PC-3 (cell line): ENCODE results near the gene LTBP1. TPM values are rescaled to one million over a fixed set of nuclear protein-coding genes. Genes with fewer than 3 reads are reported as not detected.

Source experiments
- ATAC-seq: fragments of 200-7000 bp; cut with Tn5 transposase; 2 replicates; pipeline ENCODE4 v1.9.1; 2020; ENCODE audit warnings: mild to moderate bottlenecking, moderate library complexity
- BruUV-seq: library from RNA; stranded (reverse); fragments of 400-500 nt; replicated peaks from 2 replicates; lab custom pipeline; 2021; lab: Mats Ljungman, UMichigan
- CTCF ChIA-PET: fragments of 300-600 bp; sonication (Branson Sonifier 250); formaldehyde crosslinking; loops from one replicate; lab custom pipeline; 2022; ENCODE audit warnings: antibody characterized with exemption; lab: Charles Lee
- POLR2A ChIA-PET: fragments of 300-600 bp; sonication (Branson Sonifier 250); formaldehyde crosslinking; loops from one replicate; lab custom pipeline; 2022; ENCODE audit warnings: antibody characterized with exemption; ENCODE audit not compliant: unreplicated experiment; lab: Charles Lee
- DNase-seq: peaks from one replicate; pipeline ENCODE4 v3.0.0-alpha.2; 2015
- H2AFZ ChIP-seq: fragments of 300-600 bp; sonication (generic); 2 replicates; pipeline ENCODE4 v1.6.0; 2016; ENCODE audit warnings: antibody characterized with exemption, low read length
- H3F3A ChIP-seq: fragments of 300-600 bp; sonication (generic); one replicate; pipeline ENCODE4 v1.6.0; 2017; ENCODE audit warnings: antibody characterized with exemption, low read length, control low read depth, mild to moderate bottlenecking; ENCODE audit not compliant: unreplicated experiment
- H3K27ac ChIP-seq: fragments of 300-600 bp; sonication (generic); 2 replicates; pipeline ENCODE4 v1.5.1; 2016; ENCODE audit warnings: mild to moderate bottlenecking, low read length
- H3K27me3 ChIP-seq: fragments of 300-600 bp; sonication (generic); 2 replicates; pipeline ENCODE4 v1.6.1; 2016; ENCODE audit warnings: low read length, mixed read lengths
- H3K36me3 ChIP-seq: fragments of 300-600 bp; sonication (generic); 2 replicates; pipeline ENCODE4 v1.6.1; 2016; ENCODE audit warnings: low read depth, mixed run types, low read length, mixed read lengths
- H3K4me1 ChIP-seq: fragments of 300-600 bp; sonication (generic); 2 replicates; pipeline ENCODE4 v1.5.1; 2016; ENCODE audit warnings: low read length; ENCODE audit not compliant: insufficient read depth
- H3K4me2 ChIP-seq: fragments of 300-600 bp; sonication (generic); 2 replicates; pipeline ENCODE4 v1.6.0; 2016; ENCODE audit warnings: low read length
- H3K4me3 ChIP-seq: fragments of 300-600 bp; sonication (generic); 2 replicates; pipeline ENCODE4 v1.5.1; 2016; ENCODE audit warnings: mild to moderate bottlenecking, low read length, mixed read lengths
- H3K79me2 ChIP-seq: fragments of 300-600 bp; sonication (generic); 2 replicates; pipeline ENCODE4 v1.6.1; 2017; ENCODE audit warnings: low read length, mixed read lengths
- H3K9ac ChIP-seq: fragments of 300-600 bp; sonication (generic); 2 replicates; pipeline ENCODE4 v1.6.0; 2016; ENCODE audit warnings: mild to moderate bottlenecking, low read length
- H3K9me2 ChIP-seq: fragments of 300-600 bp; sonication (generic); replicated peaks from 2 replicates; pipeline ENCODE4 v1.6.1; 2016; ENCODE audit warnings: mixed run types, low read length, mixed read lengths
- H3K9me3 ChIP-seq: fragments of 300-600 bp; sonication (generic); 2 replicates; pipeline ENCODE4 v1.6.1; 2016; ENCODE audit warnings: low read length, mixed read lengths
- H4K20me1 ChIP-seq: fragments of 300-600 bp; sonication (generic); 2 replicates; pipeline ENCODE4 v1.6.1; 2016; ENCODE audit warnings: low read length, mixed read lengths
- EZH2 ChIP-seq: fragments of 300-600 bp; sonication (generic); IDR thresholded peaks from one replicate; pipeline ENCODE4 v1.6.1; 2017; ENCODE audit warnings: antibody characterized with exemption, mild to moderate bottlenecking, low read length; ENCODE audit not compliant: unreplicated experiment
- EZH2phosphoT487 ChIP-seq: fragments of 300-600 bp; sonication (generic); IDR thresholded peaks from 2 replicates; pipeline ENCODE4 v1.6.1; 2018; ENCODE audit warnings: mild to moderate bottlenecking, antibody characterized with exemption, low read length, borderline replicate concordance
- intact Hi-C: fragments of 100-400 bp; cut with micrococcal nuclease; formaldehyde crosslinking; loops from 2 replicates; pipeline ENCODE4 v1.9.0; 2023
- total RNA-seq: library from RNA; depleted of rRNA; stranded (reverse); fragments of >200 nt; gene quantifications from 2 replicates; pipeline ENCODE4 v1.2.3, GENCODE V29; 2014
- TF ChIP-seq, protein P1 (sequence below): fragments of 300-600 bp; sonication (generic); conservative IDR thresholded peaks from 2 replicates; pipeline ENCODE4 v1.5.1; 2017; ENCODE audit warnings: antibody characterized with exemption, low read depth, mild to moderate bottlenecking, low read length

The LTBP1 gene
- total RNA-seq, 1 experiment from 2014 or later, result 45.9 TPM

DNA sequence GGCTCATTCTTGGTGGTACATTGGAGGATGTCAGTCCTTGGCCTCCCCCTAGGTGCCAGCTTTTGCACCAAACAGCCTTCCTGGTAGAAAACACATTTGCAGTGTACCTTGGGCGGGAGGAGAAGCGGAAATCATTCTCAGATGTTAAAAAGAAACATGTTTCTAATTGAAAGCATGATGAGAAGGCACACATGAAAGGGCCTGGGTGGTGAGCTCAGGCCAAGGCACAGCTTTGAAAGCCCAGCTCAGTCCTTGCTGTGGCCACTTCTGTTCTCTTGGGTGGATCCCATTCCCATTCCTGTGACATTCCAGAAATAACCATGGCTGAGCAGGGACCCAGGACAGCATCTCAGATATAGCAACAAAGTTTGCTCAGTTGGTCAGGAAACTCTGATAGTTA, 71.5 kb downstream of the LTBP1 start:
- BruUV-seq, result no TSS peak
- no peak overlapping the region for H3K27ac ChIP-seq
- TF ChIP-seq, protein P1, sequence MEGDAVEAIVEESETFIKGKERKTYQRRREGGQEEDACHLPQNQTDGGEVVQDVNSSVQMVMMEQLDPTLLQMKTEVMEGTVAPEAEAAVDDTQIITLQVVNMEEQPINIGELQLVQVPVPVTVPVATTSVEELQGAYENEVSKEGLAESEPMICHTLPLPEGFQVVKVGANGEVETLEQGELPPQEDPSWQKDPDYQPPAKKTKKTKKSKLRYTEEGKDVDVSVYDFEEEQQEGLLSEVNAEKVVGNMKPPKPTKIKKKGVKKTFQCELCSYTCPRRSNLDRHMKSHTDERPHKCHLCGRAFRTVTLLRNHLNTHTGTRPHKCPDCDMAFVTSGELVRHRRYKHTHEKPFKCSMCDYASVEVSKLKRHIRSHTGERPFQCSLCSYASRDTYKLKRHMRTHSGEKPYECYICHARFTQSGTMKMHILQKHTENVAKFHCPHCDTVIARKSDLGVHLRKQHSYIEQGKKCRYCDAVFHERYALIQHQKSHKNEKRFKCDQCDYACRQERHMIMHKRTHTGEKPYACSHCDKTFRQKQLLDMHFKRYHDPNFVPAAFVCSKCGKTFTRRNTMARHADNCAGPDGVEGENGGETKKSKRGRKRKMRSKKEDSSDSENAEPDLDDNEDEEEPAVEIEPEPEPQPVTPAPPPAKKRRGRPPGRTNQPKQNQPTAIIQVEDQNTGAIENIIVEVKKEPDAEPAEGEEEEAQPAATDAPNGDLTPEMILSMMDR, result no peak
- TF ChIP-seq EZH2, result no peak
- no peak for TF ChIP-seq EZH2phosphoT487
- H3K9ac ChIP-seq, result no peak overlapping the region
- intact Hi-C loops, result no loop called here
- no peaks in the 10 kb centered on the region for H3K36me3 ChIP-seq
- no peaks in the 10 kb centered on the region for H3K27me3 ChIP-seq
- no peak overlapping the region for H3K4me3 ChIP-seq
- no peak for ATAC-seq
- H3K79me2 ChIP-seq, result no peaks in the 10 kb centered on the region
- H4K20me1 ChIP-seq, result no peaks in the 10 kb centered on the region
- no peak overlapping the region for H3K4me2 ChIP-seq
- H2AFZ ChIP-seq, result no peak overlapping the region
- CTCF ChIA-PET, result no interaction called here
- peaks cover 8% of the 10 kb centered on the region for H3F3A ChIP-seq
- peaks cover 54% of the 10 kb centered on the region for H3K4me1 ChIP-seq
- H3K9me2 ChIP-seq, result no peaks in the 10 kb centered on the region
- no peak for DNase-seq
- POLR2A ChIA-PET, result interaction anchor here (0.6 kb wide), 1 partner anchor 61 kb away, joined by 3 read pairs; no protein-coding TSS in a partner anchor
- no peaks in the 10 kb centered on the region for H3K9me3 ChIP-seq

DNA sequence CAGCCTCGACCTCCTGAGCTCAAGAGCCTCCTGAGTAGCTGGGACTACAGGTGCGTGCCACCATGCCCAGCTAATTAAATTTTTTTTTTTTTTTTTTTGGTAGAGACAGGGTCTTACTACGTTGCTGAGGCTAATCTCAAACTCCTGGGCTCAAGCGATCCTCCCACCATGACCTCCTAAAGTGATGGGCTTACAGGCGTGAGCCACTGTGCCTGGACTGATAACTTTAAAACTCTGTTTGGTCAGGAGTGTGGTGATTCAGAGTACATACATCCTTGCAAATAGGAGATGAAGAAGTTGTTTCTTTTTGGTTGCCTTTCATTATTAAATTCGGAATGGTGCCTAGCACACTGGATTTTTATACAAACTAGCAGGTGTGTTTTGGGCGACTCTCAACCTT, 73.0 kb downstream of the LTBP1 start:
- Histone ChIP-seq H3K4me1 (peaks cover 51% of the 10 kb centered on the region), H3K36me3 (no peaks in the 10 kb centered on the region), H4K20me1 (no peaks in the 10 kb centered on the region), H3K9ac (no peak overlapping the region), H3K27me3 (no peaks in the 10 kb centered on the region), H3K4me2 (no peak overlapping the region), H3K4me3 (no peak overlapping the region), H2AFZ (no peak overlapping the region), H3K79me2 (no peaks in the 10 kb centered on the region), H3K27ac (no peak overlapping the region), H3F3A (peaks cover 15% of the 10 kb centered on the region), H3K9me3 (no peaks in the 10 kb centered on the region), H3K9me2 (no peaks in the 10 kb centered on the region)
- no peak for TF ChIP-seq EZH2
- no peak for TF ChIP-seq EZH2phosphoT487
- TF ChIP-seq, protein P1, result no peak
- intact Hi-C loops, result no loop called here
- DNase-seq, result peak; percentile 20
- no TSS peak for BruUV-seq
- CTCF ChIA-PET, result no interaction called here
- POLR2A ChIA-PET, result no interaction called here
- ATAC-seq, result no peak

GRCh38 chr2:33020883-33021282, 74.1 kb downstream of the LTBP1 start:
- ChIA-PET POLR2A (no interaction called here), CTCF (interaction anchor here (0.6 kb wide), 1 partner anchor 12 kb away, joined by 3 read pairs; no protein-coding TSS in a partner anchor)
- intact Hi-C loops, result no loop called here
- no TSS peak for BruUV-seq
- no peak overlapping the region for H2AFZ ChIP-seq
- peaks cover 41% of the 10 kb centered on the region for H3K4me1 ChIP-seq
- H3K27me3 ChIP-seq, result no peaks in the 10 kb centered on the region
- H3K9ac ChIP-seq, result no peak overlapping the region
- H3F3A ChIP-seq, result peaks cover 15% of the 10 kb centered on the region
- H3K4me2 ChIP-seq, result 0 out of 2 replicates have a peak overlapping the region, but pooled peaks have one; percentile 20
- H3K79me2 ChIP-seq, result no peaks in the 10 kb centered on the region
- no peak for DNase-seq
- no peaks in the 10 kb centered on the region for H3K36me3 ChIP-seq
- no peak overlapping the region for H3K4me3 ChIP-seq
- ATAC-seq, result no peak
- no peaks in the 10 kb centered on the region for H3K9me2 ChIP-seq
- H3K9me3 ChIP-seq, result no peaks in the 10 kb centered on the region
- H3K27ac ChIP-seq, result no peak overlapping the region
- H4K20me1 ChIP-seq, result no peaks in the 10 kb centered on the region
- TF ChIP-seq, protein P1, result no peak
- TF ChIP-seq EZH2phosphoT487 (no peak), EZH2 (no peak)
